ENCODE data around the gene MT1G. TPM values are rescaled to one million over a fixed set of nuclear protein-coding genes. Genes with fewer than 3 reads are reported as not detected.

Gene MT1G
- total RNA-seq, 1 donor from 2014 or later: 2.9 TPM

- Mint-ChIP-seq H3K27me3 (peaks cover 15% of the 10 kb centered on the region), H3K36me3 (ENCODE audit: insufficient read depth) (no peaks in the 10 kb centered on the region), H3K27ac (no peak overlapping the region), H3K4me1 (ENCODE audit: low read depth) (no peaks in the 10 kb centered on the region), H3K4me3 (ENCODE audit: low read depth) (no peak overlapping the region), H3K9me3 (ENCODE audit: low read depth) (no peaks in the 10 kb centered on the region)
- no peak for TF ChIP-seq CTCF (IDR thresholded peaks at IDR 0.05; ENCODE audit: unreplicated experiment)
- no peak for DNase-seq (ENCODE audit: low spot score, unreplicated experiment)
Measured at GRCh38 chr16:56711862-56712261, 44.0 kb upstream of the MT1G start.

GRCh38 chr16:56710181-56710737 lies 42.4 kb upstream of the MT1G start:
- Mint-ChIP-seq H3K27ac (no peak overlapping the region), H3K4me1 (ENCODE audit: low read depth) (no peaks in the 10 kb centered on the region), H3K4me3 (ENCODE audit: low read depth) (no peak overlapping the region), H3K9me3 (ENCODE audit: low read depth) (no peaks in the 10 kb centered on the region), H3K27me3 (peaks cover 15% of the 10 kb centered on the region), H3K36me3 (ENCODE audit: insufficient read depth) (no peaks in the 10 kb centered on the region)
- no peak for DNase-seq (ENCODE audit: low spot score, unreplicated experiment)
- TF ChIP-seq CTCF (IDR thresholded peaks at IDR 0.05; ENCODE audit: unreplicated experiment): no peak

GRCh38 chr16:56709443-56710040 lies 41.7 kb upstream of the MT1G start:
- no peak overlapping the region for H3K4me3 Mint-ChIP-seq (ENCODE audit: low read depth)
- TF ChIP-seq CTCF (IDR thresholded peaks at IDR 0.05; ENCODE audit: unreplicated experiment): no peak
- no peak overlapping the region for H3K27ac Mint-ChIP-seq
- DNase-seq (ENCODE audit: low spot score, unreplicated experiment): no peak
- H3K36me3 Mint-ChIP-seq (ENCODE audit: insufficient read depth): no peaks in the 10 kb centered on the region
- H3K27me3 Mint-ChIP-seq: peaks cover 15% of the 10 kb centered on the region
- no peaks in the 10 kb centered on the region for H3K4me1 Mint-ChIP-seq (ENCODE audit: low read depth)
- H3K9me3 Mint-ChIP-seq (ENCODE audit: low read depth): no peaks in the 10 kb centered on the region

GRCh38 chr16:56708525-56709442 lies 40.9 kb upstream of the MT1G start:
- peaks cover 16% of the 10 kb centered on the region for H3K27me3 Mint-ChIP-seq
- no peaks in the 10 kb centered on the region for H3K36me3 Mint-ChIP-seq (ENCODE audit: insufficient read depth)
- no peak for DNase-seq (ENCODE audit: low spot score, unreplicated experiment)
- H3K9me3 Mint-ChIP-seq (ENCODE audit: low read depth): no peaks in the 10 kb centered on the region
- H3K27ac Mint-ChIP-seq: no peak overlapping the region
- no peaks in the 10 kb centered on the region for H3K4me1 Mint-ChIP-seq (ENCODE audit: low read depth)
- H3K4me3 Mint-ChIP-seq (ENCODE audit: low read depth): no peak overlapping the region
- no peak for TF ChIP-seq CTCF (IDR thresholded peaks at IDR 0.05; ENCODE audit: unreplicated experiment)

GRCh38 chr16:56702836-56703235 lies 35.0 kb upstream of the MT1G start:
- Mint-ChIP-seq H3K4me1 (ENCODE audit: low read depth) (no peaks in the 10 kb centered on the region), H3K9me3 (ENCODE audit: low read depth) (no peaks in the 10 kb centered on the region), H3K4me3 (ENCODE audit: low read depth) (no peak overlapping the region), H3K27ac (no peak overlapping the region), H3K36me3 (ENCODE audit: insufficient read depth) (no peaks in the 10 kb centered on the region), H3K27me3 (peaks cover 6% of the 10 kb centered on the region)
- no peak for DNase-seq (ENCODE audit: low spot score, unreplicated experiment)
- TF ChIP-seq CTCF (IDR thresholded peaks at IDR 0.05; ENCODE audit: unreplicated experiment): no peak

Measured in progenitor cell of endocrine pancreas (in vitro differentiated cells).